HG03064 (cell line): Measurements from ENCODE around the gene C10orf120.

Experiments
- ATAC-seq: cut with Tn5 transposase; IDR thresholded peaks from one replicate; pipeline ENCODE4 v1.9.1; 2021; ENCODE audit warnings: low read depth; ENCODE audit not compliant: unreplicated experiment

C10orf120 gene

DNA sequence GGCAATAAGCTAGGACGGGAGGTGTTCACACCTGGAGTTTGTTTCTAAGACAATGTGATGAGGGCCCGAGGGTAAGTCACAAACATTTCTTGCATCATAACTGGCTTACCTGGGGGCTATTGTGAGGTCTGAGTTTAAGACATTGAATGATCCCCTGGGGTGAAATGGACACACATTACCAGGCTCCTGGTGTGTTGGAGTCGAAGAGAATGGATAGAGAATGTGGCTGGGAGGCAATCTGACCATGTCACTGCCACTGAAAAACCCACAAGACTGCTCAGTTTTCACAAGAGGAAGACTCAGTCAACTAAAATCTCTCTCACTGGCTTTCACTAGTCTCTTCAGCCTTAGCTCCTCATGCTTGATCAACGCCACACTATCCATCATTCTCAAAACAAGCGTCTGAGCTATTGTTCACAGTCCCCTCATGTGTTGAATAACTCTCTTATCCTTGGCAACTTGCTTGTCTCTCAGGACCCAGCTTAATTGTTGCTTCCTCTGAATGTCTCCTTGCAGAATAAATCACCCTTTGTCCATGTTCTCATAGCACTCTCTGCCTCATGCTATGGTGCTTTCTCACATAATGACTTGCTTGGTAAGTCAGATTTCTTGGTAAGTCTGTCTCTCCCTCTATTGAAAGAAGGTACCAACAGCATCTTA is at the start of gene C10orf120:
TSS of gene C10orf120 (minus strand) at position 51 of the 660 bp plus-strand sequence. CDS start 56 bp downstream, outside the sequence.
- ATAC-seq, result no peak

DNA sequence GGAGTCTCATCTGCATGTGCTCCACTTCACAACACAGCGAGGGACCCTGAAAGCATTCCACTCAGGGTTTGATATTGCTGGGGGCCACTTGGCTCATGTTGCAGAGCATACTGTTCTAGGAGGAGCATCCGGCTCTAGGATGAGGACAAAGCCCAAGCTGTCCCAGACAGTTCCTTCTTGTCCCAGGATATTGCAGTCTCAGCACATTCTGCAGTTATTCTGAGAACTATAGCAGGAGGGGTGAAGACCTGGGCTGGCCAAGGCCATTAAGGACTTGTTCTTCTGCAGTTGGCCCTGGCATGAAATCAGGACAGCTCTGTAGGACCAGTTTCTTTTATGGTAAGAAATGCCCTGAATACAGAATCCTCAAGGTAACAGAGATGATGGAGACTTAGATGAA is 48.9 kb upstream of the C10orf120 start:
- no peak for ATAC-seq

DNA sequence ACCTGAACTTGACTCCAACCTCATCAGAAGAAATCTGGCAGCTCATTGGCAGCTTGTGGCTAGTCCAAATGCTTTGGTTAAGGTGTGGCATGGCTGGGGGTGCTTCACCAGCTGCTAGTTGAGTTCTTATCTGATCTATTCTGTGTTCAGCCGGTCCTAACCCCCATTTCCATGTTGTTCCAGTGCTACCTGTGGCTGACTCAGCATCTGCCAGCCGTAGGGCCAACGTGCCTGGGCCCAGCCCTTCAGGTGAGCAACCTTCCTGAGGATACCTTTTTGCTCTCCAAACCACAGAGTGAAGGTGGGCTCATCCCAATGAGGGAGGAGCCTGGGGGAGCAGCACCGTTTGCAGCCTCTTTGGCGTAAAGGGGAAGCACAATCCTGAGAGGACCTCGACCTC is 46.8 kb upstream of the C10orf120 start:
- no peak for ATAC-seq

DNA sequence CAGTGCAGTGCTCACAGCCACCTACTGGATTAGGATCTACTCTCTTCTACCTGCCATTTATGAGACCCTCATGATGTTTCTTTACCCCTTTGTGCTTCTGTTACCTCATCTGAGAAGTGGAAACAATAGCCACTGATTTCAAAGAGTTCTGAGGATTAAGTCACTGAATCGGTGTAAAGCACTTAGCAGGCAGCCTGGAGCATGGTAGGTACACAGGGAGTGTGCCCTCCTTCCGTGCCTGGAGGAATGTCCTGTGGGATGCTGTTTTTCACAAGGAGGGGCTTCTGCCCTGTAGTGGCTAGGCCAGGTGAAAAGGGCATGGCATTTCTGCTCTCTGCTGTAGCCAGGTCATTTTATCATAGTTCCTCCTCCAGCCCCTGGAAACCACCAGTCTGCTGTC is 44.6 kb upstream of the C10orf120 start:
- ATAC-seq, result no peak

DNA sequence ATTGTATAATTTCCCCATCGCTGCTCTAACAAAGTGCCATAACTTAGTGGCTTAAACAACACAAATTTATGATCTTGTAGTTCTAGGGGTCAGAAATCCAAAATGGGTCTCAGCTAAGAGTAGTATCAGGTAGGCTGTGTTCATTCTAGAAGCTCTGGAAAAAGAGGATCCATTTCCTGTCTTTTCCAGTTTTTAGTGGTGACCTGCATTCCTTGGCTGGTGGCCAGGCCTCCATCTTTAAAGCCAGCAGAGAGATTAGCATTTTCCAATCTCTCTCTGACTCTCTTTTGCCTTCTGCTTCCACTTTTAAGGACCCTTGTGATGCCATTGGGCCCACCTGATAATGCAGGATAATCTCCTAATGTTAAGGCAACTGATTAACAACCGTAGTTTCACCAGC is 41.0 kb upstream of the C10orf120 start:
- ATAC-seq, result no peak

DNA sequence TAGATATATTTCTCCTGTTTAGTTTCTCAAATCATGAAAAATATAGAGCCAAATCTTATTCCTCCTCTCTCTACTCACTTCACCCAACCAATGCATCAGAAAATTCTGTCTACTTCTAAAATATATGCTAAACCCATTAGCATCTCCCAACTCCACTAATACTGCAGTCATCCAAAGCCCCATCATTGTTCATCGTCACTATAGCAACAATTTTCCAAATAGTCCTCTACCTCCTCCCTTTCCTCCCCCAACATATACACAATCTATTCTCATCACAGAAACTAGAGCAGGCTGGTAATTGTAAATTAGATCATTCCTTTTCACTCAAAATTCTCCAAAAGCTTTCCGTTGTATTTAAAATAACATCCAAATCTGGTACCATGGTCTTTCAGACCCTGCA is 38.4 kb upstream of the C10orf120 start:
- no peak for ATAC-seq

DNA sequence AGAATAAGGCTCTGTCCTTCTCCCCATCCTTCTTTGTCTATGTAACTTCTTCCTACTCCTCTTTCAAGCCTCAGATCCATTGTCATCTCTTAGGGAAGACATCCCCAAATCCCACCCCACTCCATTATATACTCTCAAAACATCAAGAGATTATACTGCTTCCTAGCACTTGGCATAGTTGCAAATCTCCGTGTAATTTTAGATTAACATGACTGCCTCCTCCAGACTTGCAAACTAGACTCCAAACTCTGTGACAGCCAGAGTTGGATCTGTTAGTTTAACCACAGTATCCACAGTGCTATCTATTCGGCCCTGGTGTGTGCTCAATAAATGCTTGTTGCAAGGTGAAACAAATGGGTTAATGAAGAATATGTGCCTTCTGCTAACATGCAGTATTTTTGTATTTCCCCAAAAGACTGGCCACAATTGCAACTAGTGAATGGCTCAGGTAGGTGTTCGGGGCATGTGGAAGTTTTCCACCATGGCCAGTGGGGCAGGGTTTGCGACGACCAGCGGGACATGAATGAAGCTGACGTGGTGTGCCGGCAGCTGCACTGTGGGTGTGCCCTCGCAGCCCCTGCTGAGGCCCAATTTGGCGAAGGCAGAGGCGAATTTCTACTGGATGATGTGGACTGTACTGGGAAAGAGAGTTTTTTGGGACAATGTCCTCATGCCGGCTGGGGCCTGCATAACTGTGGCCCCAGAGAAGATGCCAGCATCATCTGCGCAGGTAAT is 34.5 kb upstream of the C10orf120 start:
- ATAC-seq, result no peak

DNA sequence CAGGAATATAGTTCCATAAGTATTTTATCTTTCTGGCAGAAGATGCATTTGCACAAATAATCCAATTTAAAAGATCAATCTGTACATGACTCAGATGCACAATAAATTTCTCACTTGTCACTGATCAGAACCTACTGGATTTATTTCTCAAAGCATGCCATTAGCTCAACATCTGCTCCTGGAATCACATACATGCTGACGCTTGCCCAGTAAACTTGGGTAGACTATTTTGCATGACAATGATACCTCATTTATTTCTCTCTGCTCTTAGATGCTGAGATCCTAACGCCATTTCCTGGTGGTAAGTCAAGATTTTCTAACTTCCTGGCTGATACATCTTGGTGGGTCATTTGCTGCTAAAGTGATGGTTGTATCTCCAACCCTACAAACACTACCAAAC is 33.8 kb upstream of the C10orf120 start:
- no peak for ATAC-seq

DNA sequence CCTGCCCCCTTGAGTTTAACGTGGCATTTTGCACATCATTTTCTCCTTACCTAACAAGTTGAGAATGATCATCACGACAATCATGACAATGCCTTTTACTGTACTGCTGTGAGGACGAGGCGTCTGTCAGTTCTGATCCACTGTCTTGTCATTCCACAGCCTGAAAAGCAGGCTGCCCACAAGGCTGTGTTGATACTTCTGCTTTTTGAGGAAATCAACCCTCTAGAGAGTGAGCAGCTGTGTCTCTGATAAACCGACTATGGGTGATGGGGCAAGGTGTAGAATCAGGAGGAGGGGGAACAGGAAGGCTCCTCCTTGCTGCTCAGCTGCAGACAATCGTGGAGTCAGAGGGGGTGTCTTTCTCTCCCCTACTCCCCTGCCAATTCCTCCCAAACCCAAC is 30.6 kb upstream of the C10orf120 start:
- ATAC-seq, result no peak

DNA sequence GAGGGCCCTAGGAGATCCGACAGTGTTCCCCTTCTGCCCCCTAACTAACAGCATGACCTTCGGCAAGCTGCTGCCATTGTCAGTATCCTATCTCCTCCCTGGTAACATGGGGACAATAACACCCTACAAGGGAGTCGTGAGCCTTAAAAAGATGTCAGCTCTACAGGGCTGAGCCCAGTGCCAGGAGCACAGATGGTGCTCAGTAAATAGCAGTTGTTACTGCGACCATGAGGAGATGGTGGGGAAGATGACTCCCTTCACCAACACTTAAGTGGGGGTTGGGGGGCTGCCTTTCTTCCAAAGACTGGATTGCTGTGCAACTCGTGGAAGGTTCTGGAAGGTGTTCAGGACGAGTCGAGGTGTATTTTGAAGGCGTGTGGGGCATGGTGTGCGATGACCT is 29.5 kb upstream of the C10orf120 start:
- ATAC-seq, result no peak

DNA sequence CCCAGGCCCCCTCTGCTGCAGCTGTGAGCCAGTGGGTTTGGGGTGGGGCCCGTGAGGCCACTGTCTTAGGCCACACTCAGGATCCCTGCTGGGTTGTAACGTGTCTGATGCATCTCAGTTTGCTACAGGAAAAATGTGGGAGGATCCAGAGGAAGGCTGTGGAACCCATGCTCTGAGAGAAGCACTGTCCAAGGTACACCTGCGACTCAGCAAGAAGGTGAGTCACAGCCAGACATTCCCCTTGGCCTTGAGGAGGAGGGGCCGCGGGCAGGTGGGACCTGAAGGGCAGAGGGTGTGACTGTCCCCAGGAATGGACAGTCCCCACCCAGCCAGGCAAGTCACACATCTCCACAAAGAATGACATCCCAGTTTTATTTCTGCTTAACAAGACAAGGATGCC is 27.8 kb upstream of the C10orf120 start:
- ATAC-seq, result no peak

DNA sequence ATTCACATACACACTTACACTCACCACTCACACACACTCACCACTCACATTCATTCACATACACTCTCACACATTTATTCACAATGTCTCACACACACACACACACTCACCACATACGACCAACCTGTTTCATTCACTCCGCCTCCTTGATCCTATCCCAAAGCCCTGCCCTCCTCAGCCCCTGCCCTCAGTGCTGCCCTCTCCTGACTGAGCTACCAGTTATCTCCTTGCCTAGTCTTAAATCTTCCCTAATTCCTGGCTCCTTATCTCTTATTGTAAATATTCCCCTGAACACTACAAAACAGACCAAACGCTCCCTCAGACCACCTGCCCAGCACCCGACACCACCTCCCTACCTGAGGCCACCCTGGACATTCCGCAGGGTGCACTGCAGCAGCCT is 26.1 kb upstream of the C10orf120 start:
- ATAC-seq, result no peak

DNA sequence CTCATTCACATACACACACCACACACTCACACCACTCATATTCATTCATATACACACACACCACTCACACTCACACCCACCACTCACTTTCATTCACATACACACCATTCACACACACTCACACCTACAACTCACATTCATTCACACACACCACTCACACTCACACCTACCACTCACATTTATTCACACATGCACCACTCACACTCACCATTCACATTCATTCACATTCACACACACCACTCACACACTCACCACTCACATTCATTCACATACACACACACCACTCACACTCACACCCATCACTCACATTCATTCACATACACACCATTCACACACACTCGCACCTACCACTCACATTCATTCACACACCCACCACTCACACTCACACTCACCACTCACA is 25.4 kb upstream of the C10orf120 start:
- ATAC-seq, result no peak

DNA sequence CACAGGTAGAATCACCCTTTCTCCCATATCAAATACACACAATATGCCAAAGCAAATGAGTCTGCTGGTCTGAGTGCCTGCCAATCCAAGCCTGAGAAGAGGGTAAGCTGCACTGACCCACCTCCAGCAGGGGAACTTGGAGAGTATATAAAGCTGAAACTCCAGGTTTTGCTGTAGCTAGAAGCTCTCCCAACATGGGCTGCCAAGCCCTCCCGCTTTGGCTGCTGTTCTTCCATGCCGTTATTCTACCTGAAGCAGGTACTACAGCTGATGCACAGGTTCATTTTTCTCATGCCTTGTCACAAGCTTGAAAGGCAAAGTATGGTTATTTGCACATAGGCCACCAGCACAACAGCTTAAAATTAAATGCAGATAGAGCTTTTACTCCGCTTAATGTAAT is 21.5 kb upstream of the C10orf120 start:
- no peak for ATAC-seq

DNA sequence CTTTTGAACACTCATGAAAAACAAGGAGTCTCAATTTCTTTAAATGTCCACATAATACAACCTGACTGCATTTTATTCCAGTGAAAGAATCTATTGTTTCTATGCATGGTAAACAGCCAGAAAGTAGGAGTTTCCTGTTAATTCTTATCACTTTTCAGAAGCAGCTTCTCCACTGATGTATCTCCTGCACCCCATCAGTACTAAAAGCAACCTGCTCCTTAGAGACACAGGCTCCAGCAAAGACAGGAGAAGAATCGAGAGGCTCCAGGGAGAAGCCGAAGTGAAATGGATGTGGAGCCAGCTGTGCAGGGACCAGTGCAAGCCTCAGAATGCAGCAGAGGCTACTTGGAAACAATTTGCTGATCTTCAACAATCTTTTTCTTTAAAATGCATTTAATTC is 16.4 kb upstream of the C10orf120 start:
- no peak for ATAC-seq

DNA sequence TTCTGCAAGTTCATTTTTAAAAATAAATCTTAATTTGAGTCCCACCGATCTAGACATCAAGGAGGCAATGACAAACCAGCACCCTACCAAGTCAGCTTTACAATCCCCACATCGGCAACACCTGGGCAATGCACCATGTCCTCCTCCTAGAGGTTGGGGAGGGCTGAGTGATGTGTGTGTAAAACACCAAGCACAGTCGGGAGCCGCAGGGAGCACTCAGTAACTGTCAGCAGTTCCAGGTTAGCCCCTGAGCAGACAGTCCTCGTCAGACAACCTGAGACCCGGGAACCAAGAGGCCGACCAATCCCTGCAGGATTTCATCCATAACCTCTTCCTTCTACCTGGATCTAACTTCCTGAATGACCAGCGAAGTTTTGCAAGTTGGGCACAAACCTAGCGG is 15.9 kb upstream of the C10orf120 start:
- ATAC-seq, result no peak

DNA sequence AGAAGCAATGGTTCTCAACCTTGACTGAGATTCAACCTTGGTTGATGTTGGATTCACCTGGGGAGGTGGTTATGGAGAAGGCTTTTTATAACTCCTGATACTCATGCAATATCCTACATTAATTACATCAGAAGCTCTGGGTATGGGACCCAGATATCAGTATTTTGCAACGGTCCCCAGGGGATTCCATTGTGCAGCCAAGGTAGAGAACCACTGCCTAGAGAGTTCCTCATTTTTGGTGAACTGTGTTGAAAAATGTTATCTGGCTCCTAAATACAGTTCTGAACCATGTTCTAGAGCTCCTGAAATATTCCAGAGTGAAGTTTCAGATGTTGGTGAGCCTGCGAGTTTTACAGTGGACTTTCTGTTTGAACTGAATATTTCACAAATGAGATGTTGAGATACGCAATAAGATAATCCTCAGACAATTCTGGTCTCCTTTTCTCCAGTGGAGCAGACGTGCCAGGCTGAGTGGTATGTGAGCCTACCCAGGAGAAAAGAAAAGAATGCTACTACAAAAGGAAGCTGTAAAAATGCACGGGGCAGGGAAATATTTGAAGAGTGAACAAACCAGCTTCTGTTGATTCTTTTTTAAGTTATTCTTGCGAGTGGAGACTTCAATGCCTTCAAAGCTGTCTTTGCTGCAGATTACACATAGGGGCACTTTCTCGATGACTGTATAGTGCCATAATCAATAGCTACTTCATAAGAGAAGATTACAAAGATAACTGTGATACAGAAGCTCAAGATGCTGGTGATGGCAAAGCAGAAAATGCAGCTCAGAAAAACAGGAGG is 13.6 kb upstream of the C10orf120 start:
- no peak for ATAC-seq

DNA sequence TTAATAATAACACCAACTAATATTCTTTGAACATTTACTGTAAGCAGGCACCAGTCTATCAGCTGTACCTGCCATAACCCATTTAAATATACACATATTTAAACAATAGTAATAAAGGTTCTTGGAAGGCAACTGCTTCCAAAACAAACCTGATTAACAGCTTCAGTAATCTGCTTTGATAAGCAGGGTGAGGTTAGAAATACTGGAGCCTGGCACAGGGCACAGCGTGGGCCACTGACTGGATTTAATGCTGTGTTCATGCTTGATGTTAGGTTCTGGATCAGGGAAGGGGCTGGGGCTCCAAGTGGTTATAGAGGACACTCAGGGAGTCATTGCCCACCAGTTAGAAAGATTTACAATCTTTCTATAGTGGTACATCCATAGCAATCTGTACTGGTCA is 10.9 kb upstream of the C10orf120 start:
- ATAC-seq, result no peak

DNA sequence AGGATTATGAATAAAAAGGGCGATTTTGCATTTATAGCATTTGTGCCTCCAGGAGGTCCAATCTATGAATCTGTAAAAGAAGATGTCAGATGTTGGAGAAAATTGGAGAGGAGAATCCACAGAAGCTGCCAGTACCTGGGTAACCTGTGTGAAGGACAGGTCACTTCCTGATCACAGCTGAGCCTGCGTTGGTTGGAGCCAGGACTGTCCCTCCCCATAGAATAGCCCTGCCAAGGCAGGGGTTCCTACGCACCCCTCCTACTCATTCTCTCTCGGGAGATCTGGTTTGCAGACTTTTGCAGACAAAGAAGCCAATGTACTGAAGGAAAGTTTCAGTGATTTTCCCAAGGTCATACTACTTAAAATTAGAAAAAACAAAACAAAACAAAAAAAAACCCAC is 10.3 kb upstream of the C10orf120 start:
- ATAC-seq, result no peak

DNA sequence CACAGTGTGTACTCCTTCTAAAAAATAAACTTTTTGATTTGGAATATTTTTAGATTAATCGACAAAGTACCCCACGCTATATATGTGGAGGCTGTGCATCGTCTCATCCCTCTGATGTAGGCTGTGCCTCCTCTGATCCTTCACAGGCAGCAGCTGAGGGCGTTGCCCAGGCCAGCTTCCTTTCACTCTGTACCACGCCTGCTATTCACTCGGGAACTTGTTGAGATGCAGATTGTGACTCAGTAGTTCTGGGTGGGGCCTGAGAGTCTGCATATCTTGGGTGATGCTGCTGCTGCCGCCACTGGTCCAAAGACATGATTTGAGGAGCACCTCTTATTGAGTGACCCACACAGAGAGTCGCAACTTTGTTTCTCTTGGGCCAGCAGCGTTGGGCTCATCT is 7.9 kb upstream of the C10orf120 start:
- no peak for ATAC-seq

DNA sequence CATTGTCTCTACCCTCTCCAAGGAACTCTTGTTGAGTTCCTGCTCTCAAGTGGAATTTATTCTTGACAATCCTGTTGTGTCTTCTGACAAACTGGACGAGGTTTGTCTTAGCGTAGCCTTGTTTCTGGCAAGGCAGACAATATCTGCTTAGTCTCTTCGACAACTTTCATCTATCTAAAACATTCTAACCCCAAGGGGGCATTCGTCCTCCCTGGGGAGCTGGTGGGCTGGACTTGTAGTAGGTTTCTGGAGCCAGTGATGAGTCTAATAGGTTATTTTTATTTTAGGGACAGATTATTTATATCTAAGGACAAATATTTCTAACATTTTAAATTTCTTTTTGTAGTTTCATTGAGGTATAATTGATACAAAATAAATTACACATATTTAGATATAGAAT is 7.3 kb upstream of the C10orf120 start:
- ATAC-seq, result no peak

DNA sequence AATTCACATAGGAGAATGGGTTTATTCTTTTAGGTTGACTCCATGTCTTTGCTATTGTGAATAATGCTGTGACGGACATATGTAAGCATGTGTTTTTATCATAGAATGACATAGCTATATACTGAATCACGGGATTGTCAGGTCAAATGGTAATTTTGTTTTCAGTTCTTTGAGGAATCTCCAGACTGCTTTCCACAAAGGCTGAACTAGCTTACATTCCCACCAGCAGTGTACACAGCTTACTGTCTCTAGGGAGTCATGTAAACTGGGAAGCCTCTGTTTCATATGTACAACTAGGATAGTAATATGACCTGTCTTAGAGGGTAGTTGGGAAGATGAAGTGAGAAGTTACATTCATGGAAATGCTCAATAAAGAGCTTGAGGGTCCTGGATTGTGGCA is 6.8 kb upstream of the C10orf120 start:
- no peak for ATAC-seq
